Smooth muscle cell (in vitro differentiated cells): ENCODE data around the gene NRF1. TPM values are rescaled to one million over a fixed set of nuclear protein-coding genes. Genes with fewer than 3 reads are reported as not detected.

Source experiments
- DNase-seq: peaks from one replicate; lab custom pipeline; 2025; ENCODE audit not compliant: unreplicated experiment; lab: John Stamatoyannopoulos, UW
- H2AFZ ChIP-seq: fragments of 200-600 bp; sonication (generic); 2 replicates; pipeline ENCODE4 v1.6.0; 2016; ENCODE audit warnings: antibody characterized with exemption, low read depth, mild to moderate bottlenecking
- H3F3A ChIP-seq: fragments of 200-600 bp; sonication (generic); 2 replicates; pipeline ENCODE4 v1.6.0; 2017; ENCODE audit warnings: antibody characterized with exemption, low read depth
- H3K27ac ChIP-seq: fragments of 200-600 bp; sonication (generic); 2 replicates; pipeline ENCODE4 v1.5.1; 2016; ENCODE audit warnings: low read depth, mild to moderate bottlenecking
- H3K27me3 ChIP-seq: fragments of 200-600 bp; sonication (generic); 2 replicates; pipeline ENCODE4 v1.6.1; 2016; ENCODE audit warnings: low read depth, mild to moderate bottlenecking
- H3K36me3 ChIP-seq: fragments of 200-600 bp; sonication (generic); 2 replicates; pipeline ENCODE4 v1.5.1; 2016; ENCODE audit warnings: low read depth
- H3K4me1 ChIP-seq: fragments of 200-600 bp; sonication (generic); 2 replicates; pipeline ENCODE4 v1.5.1; 2016; ENCODE audit warnings: low read depth
- H3K4me2 ChIP-seq: fragments of 200-600 bp; sonication (generic); 2 replicates; pipeline ENCODE4 v1.6.0; 2016; ENCODE audit warnings: mild to moderate bottlenecking
- H3K4me3 ChIP-seq: fragments of 200-600 bp; sonication (generic); 2 replicates; pipeline ENCODE4 v1.5.1; 2016; ENCODE audit warnings: mild to moderate bottlenecking
- H3K79me2 ChIP-seq: fragments of 200-600 bp; sonication (generic); 2 replicates; pipeline ENCODE4 v1.6.0; 2016; ENCODE audit warnings: low read depth, mild to moderate bottlenecking
- H3K9ac ChIP-seq: fragments of 200-600 bp; sonication (generic); 2 replicates; pipeline ENCODE4 v1.6.0; 2016; ENCODE audit warnings: low read depth
- H3K9me3 ChIP-seq: fragments of 200-600 bp; sonication (generic); replicated peaks from 2 replicates; pipeline ENCODE4 v1.5.1; 2016; ENCODE audit warnings: low read depth
- H4K20me1 ChIP-seq: fragments of 200-600 bp; sonication (generic); 2 replicates; pipeline ENCODE4 v1.6.0; 2016; ENCODE audit warnings: low read depth
- CTCF ChIP-seq: fragments of 200-600 bp; sonication (generic); IDR thresholded peaks from 2 replicates; pipeline ENCODE4 v1.5.1; 2017; ENCODE audit warnings: borderline replicate concordance, mild to moderate bottlenecking, antibody characterized with exemption; ENCODE audit not compliant: insufficient read depth, poor library complexity, severe bottlenecking
- WGBS: methylation state at CpG from one replicate; pipeline ENCODE4 v1.1.7; 2016; ENCODE audit warnings: low lambda C conversion rate; 5-methylcytosine and 5-hydroxymethylcytosine counted together
- polyA plus RNA-seq: library from polyadenylated mRNA; unstranded; fragments of >200 nt; fragmentation: Nextera tagmentation; extraction: Ambion mirVana; gene quantifications from 2 replicates; pipeline ENCODE4 v1.2.1, GENCODE V29; 2016
- total RNA-seq: library from RNA; depleted of rRNA; stranded (reverse); fragments of >200 nt; gene quantifications from 2 replicates; pipeline ENCODE4 v1.2.3, GENCODE V29; 2014

The NRF1 gene
- total and polyA plus RNA-seq, 2 experiments from 2014 or later = 8.9 to 13.4 TPM

- no peak overlapping the region for H3K4me3 ChIP-seq
- H4K20me1 ChIP-seq = no peaks in the 10 kb centered on the region
- H2AFZ ChIP-seq = no peak overlapping the region
- H3K4me1 ChIP-seq = peaks cover 9% of the 10 kb centered on the region
- DNase-seq = no peak
- WGBS = 96% methylated on average over 10 of the region's 10 CpGs
- TF ChIP-seq CTCF = no peak
- no peaks in the 10 kb centered on the region for H3K36me3 ChIP-seq
- no peak overlapping the region for H3K27ac ChIP-seq
- no peaks in the 10 kb centered on the region for H3K27me3 ChIP-seq
- no peak overlapping the region for H3K4me2 ChIP-seq
- H3F3A ChIP-seq = no peaks in the 10 kb centered on the region
- no peaks in the 10 kb centered on the region for H3K79me2 ChIP-seq
- H3K9me3 ChIP-seq = no peaks in the 10 kb centered on the region
- no peak overlapping the region for H3K9ac ChIP-seq
Observed at GRCh38 chr7:129740574-129741410, 129.3 kb downstream of the NRF1 start.

- no peaks in the 10 kb centered on the region for H3F3A ChIP-seq
- no peaks in the 10 kb centered on the region for H3K36me3 ChIP-seq
- TF ChIP-seq CTCF = no peak
- H3K27me3 ChIP-seq = no peaks in the 10 kb centered on the region
- peaks cover 9% of the 10 kb centered on the region for H3K4me1 ChIP-seq
- 72% methylated on average over 2 of the region's 2 CpGs for WGBS
- H3K4me2 ChIP-seq = no peak overlapping the region
- H3K9me3 ChIP-seq = no peaks in the 10 kb centered on the region
- DNase-seq = no peak
- no peaks in the 10 kb centered on the region for H3K79me2 ChIP-seq
- H3K4me3 ChIP-seq = no peak overlapping the region
- H2AFZ ChIP-seq = no peak overlapping the region
- no peak overlapping the region for H3K27ac ChIP-seq
- no peak overlapping the region for H3K9ac ChIP-seq
- no peaks in the 10 kb centered on the region for H4K20me1 ChIP-seq
Observed at GRCh38 chr7:129741743-129742213, 130.3 kb downstream of the NRF1 start.

- Histone ChIP-seq H3K36me3 (no peaks in the 10 kb centered on the region), H3K27ac (no peak overlapping the region), H3K79me2 (no peaks in the 10 kb centered on the region), H3K4me1 (peaks cover 9% of the 10 kb centered on the region), H3K27me3 (no peaks in the 10 kb centered on the region), H3K9ac (no peak overlapping the region), H3K9me3 (no peaks in the 10 kb centered on the region), H2AFZ (no peak overlapping the region), H4K20me1 (no peaks in the 10 kb centered on the region), H3F3A (no peaks in the 10 kb centered on the region), H3K4me2 (no peak overlapping the region), H3K4me3 (no peak overlapping the region)
- no peak for TF ChIP-seq CTCF
- no peak for DNase-seq
- WGBS = 96% methylated on average over 5 of the region's 5 CpGs
Observed at GRCh38 chr7:129742256-129742655, 130.7 kb downstream of the NRF1 start.
